ENCODE measurements around the gene C10orf90.

The C10orf90 gene

DNA sequence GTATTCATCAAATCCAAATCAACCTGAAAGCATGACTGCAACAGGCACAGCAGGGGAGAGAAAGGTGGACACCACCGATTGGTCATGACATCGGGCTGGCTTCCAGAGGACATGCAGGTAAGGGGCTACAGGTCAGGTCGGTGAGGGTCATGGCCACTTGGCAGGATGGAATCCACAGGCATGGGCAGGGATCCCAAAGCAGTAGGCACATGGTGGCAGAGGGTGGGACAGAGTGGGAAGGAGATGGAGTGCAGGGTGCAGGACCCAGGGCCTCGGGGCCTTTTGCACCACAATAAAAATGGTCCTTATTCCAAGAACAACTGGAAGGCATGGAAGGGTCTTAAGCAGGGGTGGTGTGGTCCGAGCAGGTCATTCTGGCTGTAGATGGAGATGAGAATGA, 33.0 kb downstream of the C10orf90 start:
- DNase-seq (ENCODE audit: extremely low read depth, low read depth) = no peak
- no peak for TF ChIP-seq CTCF (IDR thresholded peaks at IDR 0.05; ENCODE audit: low read depth, low read length)

DNA sequence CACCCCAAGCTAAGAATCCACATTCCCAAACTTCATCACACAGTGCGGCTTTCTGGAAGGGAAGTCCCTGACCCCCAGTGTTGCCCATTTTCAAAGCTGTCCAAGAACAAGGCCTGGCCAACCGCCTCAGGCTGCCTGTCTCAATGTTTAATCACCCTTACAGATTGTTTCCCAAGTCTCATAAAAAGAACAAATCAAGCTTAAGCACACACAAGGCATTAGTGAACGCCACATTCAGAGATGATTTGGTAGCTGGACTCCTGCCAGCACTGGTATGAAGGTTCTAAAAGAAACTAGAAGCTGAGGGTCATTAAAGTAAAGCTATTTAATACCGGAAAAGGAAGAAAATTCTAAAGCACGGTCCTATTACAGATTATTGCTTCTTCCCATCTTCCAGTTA, 35.6 kb downstream of the C10orf90 start:
- no peak for TF ChIP-seq CTCF (IDR thresholded peaks at IDR 0.05; ENCODE audit: low read depth, low read length)
- DNase-seq (ENCODE audit: extremely low read depth, low read depth) = no peak

DNA sequence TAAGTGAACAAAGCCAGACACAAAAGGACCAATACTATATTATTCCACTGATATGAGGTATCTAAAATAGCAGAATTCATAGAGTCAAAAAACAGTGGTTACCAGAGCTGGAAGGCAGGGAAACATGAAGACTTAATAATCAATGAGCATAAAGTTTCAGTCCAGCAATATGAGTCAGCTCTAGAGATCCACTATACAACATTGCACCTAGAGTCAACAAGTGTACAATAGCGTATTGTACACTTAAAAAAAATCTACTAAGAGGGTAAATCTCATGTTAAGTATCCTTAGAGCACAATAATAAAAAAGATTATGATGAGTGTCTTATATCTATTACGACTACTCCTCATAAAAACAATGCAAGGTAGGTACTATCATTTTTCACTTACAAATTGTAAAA, 36.1 kb downstream of the C10orf90 start:
- DNase-seq (ENCODE audit: extremely low read depth, low read depth) = no peak
- no peak for TF ChIP-seq CTCF (IDR thresholded peaks at IDR 0.05; ENCODE audit: low read depth, low read length)

GRCh38 chr10:126632705-126633104, 37.8 kb downstream of the C10orf90 start:
- DNase-seq (ENCODE audit: extremely low read depth, low read depth) = no peak
- TF ChIP-seq CTCF (IDR thresholded peaks at IDR 0.05; ENCODE audit: low read depth, low read length) = no peak

DNA sequence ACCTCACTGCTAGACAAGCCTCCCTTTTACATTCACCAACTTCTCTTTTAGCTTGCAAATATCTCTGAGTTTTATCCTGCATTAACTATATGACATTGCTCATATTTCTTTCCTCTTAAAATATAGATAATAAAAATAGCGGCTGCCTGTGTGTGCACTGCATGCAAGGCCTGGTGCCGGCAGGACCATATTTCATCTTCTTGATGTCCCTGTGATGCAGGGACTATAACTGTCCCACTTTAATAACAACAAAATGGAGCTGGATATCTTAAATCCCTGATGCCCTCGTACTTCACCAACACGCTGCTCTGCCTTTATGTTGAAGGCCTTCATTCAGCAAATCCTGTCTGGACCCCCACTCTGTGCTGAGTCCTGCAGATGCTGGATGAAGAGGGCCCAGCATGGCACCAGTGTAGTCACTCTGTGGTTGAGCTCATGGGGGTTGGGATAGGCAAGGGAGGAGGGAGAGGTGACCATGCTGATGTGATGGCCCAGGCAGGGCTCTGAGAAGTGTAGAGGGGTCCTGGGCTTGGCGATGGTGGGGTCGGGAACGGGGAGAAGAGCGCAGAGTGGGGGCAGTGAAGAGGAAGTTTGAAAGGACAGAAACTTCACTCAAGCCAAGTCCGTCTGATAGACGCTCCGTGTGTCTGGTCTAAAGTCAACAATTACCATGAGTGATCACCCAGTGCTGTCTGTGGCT, 40.4 kb downstream of the C10orf90 start:
- TF ChIP-seq CTCF (IDR thresholded peaks at IDR 0.05; ENCODE audit: low read depth, low read length) = no peak
- DNase-seq (ENCODE audit: extremely low read depth, low read depth) = no peak

DNA sequence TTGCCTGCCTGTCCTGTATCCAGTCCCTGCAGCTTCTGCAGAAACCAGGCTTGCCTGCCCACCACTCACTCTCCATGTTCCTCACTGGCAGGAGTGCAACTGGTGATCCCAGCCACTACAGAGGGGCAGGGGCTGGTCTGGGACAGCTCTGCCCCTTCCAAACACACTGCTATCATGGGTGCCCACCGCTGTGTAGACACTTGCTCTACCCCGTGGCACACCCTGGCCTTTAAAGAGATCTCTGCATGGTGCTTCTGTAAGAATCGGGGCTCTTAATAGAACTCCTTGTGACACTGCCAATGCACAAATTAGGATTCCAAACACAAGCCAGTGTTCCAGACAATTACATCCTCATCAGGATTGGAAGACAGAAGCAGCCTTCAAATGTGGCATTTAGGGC, 41.7 kb downstream of the C10orf90 start:
- no peak for TF ChIP-seq CTCF (IDR thresholded peaks at IDR 0.05; ENCODE audit: low read depth, low read length)
- DNase-seq (ENCODE audit: extremely low read depth, low read depth) = no peak

GRCh38 chr10:126621846-126622245, 48.6 kb downstream of the C10orf90 start:
- no peak for TF ChIP-seq CTCF (IDR thresholded peaks at IDR 0.05; ENCODE audit: low read depth, low read length)
- no peak for DNase-seq (ENCODE audit: extremely low read depth, low read depth)
